Retinal pigment epithelial cell (primary cell): ENCODE data around the gene CACNA1B.
"Not testable (repeated sequence)": the region's sequence is repeated elsewhere in the genome, so short reads cannot be mapped to it uniquely, and the experiment has no call there.

Experiments
- DNase-seq: peaks from one replicate; pipeline ENCODE4 v3.0.0-alpha.2; 2010; ENCODE audit warnings: low read depth
- H3K4me3 ChIP-seq: 2 replicates; pipeline ENCODE4 v1.5.1; 2011; ENCODE audit warnings: mild to moderate bottlenecking, low read length, control low read depth, moderate library complexity
- CTCF ChIP-seq: conservative IDR thresholded peaks from 2 replicates; pipeline ENCODE4 v1.5.1; 2011; ENCODE audit warnings: low read depth, low read length, control low read depth, inconsistent platforms

CACNA1B gene

GRCh38 chr9:138112791-138113600 lies 235.4 kb downstream of the CACNA1B start:
- DNase-seq, result no peak
- no peak overlapping the region for H3K4me3 ChIP-seq
- TF ChIP-seq CTCF, result no peak

- H3K4me3 ChIP-seq, DNase-seq: not testable (repeated sequence)
These were observed 236.2 kb downstream of the CACNA1B start for GRCh38 chr9:138113701-138114325.

DNA sequence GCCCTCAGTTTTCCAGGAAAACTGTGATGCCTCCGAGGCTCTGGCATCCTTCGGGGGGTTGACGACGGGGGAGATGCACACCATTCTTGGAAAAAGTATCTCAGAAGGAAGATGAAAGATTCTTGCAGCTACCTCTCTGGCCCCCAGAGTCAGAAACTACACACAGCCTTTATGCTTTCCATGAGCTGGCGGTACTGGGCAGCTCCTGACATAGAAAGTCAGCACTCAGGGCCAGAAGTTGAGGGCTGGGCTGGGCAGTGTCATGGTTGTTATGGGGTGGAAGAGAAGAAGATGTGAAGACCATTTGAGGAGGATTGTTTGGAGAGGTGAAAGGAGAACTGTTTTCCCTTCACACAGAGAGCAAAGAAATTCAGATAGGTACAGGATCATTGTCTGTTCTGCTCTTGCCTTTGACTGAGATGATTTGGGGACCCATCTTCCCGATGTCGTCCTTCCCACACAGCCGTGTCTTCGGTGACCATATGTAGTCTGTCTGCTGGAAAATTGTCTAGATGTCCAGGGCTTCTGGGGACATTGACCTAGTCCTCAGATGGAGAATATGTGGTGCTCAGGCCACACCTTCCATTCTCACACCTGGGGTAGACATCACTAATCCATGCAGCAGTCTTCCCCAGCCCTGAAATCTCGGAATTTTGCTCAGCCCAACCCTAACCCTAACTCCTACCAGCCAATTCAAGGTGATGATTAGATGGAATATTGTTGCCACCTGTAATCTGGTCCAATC lies 237.1 kb downstream of the CACNA1B start:
- TF ChIP-seq CTCF, result no peak
- no peak for DNase-seq
- no peak overlapping the region for H3K4me3 ChIP-seq

- DNase-seq, result no peak
- H3K4me3 ChIP-seq, result no peak overlapping the region
- no peak for TF ChIP-seq CTCF
These were observed 237.9 kb downstream of the CACNA1B start for GRCh38 chr9:138115506-138115905.

DNA sequence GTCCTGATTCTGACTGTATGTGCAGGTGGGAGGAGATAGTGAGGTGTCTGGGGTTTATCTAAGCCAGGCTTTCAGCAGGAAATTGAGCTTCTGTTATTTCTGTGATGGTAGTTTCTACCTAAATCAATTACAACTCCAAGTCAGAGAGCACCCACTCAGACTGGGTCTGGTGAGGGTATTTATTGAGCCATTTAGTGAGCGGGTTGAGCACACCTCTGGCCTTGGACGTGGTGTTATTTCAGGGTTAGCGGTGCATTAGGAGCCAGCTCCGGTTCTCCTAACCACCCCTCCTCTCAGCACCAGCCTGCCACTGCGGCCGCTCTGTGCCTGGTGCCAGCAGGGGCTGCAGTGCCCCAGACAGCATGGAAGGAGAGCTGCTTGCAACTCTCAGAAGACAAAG lies 238.9 kb downstream of the CACNA1B start:
- no peak for DNase-seq
- no peak overlapping the region for H3K4me3 ChIP-seq
- TF ChIP-seq CTCF, result no peak

DNA sequence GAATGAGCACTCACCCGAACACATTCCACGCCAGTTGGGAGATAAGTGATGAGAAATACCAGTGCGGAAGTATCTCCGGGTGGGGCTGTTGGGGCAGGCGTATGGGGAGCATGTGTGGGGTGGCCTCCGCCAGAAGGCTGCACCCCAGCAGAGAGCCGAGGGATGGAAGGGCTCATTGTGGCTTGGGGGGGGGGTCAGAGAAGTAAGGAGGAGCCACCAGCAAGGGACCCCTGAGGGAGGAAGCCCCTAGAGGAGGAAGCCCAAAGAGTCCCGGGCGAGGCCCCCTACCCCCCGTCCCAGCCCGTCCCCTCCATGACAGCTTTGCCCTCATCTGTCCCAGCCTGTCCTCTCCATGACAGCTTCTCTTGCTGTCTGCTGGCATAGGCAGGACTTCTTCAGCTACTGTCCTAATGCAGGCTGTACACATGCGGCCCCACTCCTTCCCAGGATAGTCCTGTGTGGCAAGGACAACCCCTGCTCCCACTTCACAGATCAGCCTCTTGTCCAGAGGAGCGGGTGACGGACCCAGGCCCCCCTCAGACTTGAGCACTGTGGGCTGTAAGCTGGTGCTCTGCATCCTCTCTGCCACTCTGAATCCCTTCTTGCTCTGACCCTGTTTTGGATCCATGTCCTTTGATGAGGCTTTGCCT lies 239.6 kb downstream of the CACNA1B start:
- no peak for TF ChIP-seq CTCF
- DNase-seq, result no peak
- H3K4me3 ChIP-seq, result no peak overlapping the region

DNA sequence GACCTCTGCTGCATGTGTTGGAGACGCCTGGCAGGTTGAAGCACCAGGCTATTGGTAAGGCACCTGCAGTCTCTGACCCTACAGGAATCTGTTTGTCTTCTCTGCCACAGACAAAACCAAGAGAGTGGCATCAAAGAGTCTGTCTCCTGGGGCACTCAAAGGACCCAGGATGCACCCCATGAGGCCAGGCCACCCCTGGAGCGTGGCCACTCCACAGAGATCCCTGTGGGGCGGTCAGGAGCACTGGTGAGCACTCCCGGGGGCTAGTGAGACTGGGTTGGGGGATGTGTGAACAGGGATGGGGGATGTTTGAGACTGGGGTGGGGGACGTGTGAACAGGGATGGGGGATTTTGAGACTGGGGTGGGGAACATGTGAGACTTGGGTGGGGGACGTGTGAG lies 240.3 kb downstream of the CACNA1B start:
- DNase-seq, result no peak
- no peak overlapping the region for H3K4me3 ChIP-seq
- TF ChIP-seq CTCF, result no peak
